ENCODE results near the gene AKR7A3. TPM values are rescaled to one million over a fixed set of nuclear protein-coding genes. Genes with fewer than 3 reads are reported as not detected.

AKR7A3 gene
- total RNA-seq, 4 donors from 2014 or later, result 0.84 to 4.1 (median 2.5) TPM

- no peak for TF ChIP-seq EP300 (IDR thresholded peaks at IDR 0.05)
- Histone ChIP-seq H3K4me3 (no peak overlapping the region), H3K9me3 (no peaks in the 10 kb centered on the region), H3K36me3 (peaks cover 0 to 95% (median 7%) of the 10 kb centered on the region in 3 donors), H3K27me3 (no peaks in the 10 kb centered on the region), H3K4me1 (no peaks in the 10 kb centered on the region), H3K27ac (no peak overlapping the region)
- WGBS, 2 donors, result 76 to 93% methylated on average over 4 to 18 of the region's 18 CpGs
- DNase-seq (ENCODE audit: low spot score in 2 of 2), result no peak
Measured at GRCh38 chr1:19328486-19328885, 39.9 kb upstream of the AKR7A3 start.

DNA sequence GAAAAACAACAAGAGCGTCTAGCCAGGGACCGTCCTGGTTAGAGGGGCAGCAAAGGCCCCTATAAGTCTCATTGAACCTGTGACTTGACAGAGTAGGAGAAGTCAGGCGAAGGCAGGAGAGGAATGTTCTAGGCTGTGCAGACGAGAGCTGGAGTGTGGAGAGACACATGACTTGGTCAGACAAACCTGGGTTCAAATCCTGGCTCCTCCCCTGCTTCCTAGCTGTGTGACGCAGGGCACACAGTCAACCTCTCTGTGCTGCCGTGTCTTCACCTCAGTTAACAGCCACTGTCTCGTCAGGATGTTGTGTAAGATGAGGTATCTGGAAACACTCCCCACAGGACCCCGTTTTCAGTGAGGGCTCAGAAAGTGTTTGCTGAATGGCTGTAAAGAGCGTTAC is 39.2 kb upstream of the AKR7A3 start:
- no peaks in the 10 kb centered on the region for H3K27me3 ChIP-seq
- no peak overlapping the region for H3K27ac ChIP-seq
- TF ChIP-seq EP300 (IDR thresholded peaks at IDR 0.05), result no peak
- TF ChIP-seq CTCF (IDR thresholded peaks at IDR 0.05), result no peak
- no peak for TF ChIP-seq POLR2A (IDR thresholded peaks at IDR 0.05)
- H3K9me3 ChIP-seq, result no peaks in the 10 kb centered on the region
- DNase-seq (ENCODE audit: low spot score in 2 of 2), result no peak
- no peaks in the 10 kb centered on the region for H3K4me1 ChIP-seq
- peaks cover 0 to 100% (median 7%) of the 10 kb centered on the region in 3 donors for H3K36me3 ChIP-seq
- 88 to 90% methylated on average over 9 of the region's 9 CpGs for WGBS, 2 donors
- H3K4me3 ChIP-seq, result no peak overlapping the region

- no peak overlapping the region for H3K4me3 ChIP-seq
- DNase-seq (ENCODE audit: low spot score in 2 of 2), result no peak
- H3K4me1 ChIP-seq, result no peaks in the 10 kb centered on the region
- TF ChIP-seq EP300 (IDR thresholded peaks at IDR 0.05) (no peak), CTCF (IDR thresholded peaks at IDR 0.05) (no peak), POLR2A (IDR thresholded peaks at IDR 0.05) (no peak)
- WGBS, 2 donors, result 84 to 86% methylated on average over 14 to 16 of the region's 16 CpGs
- no peaks in the 10 kb centered on the region for H3K9me3 ChIP-seq
- H3K27me3 ChIP-seq, result no peaks in the 10 kb centered on the region
- peaks cover 0 to 100% (median 7%) of the 10 kb centered on the region in 3 donors for H3K36me3 ChIP-seq
- no peak overlapping the region for H3K27ac ChIP-seq
Measured at GRCh38 chr1:19327301-19327700, 38.7 kb upstream of the AKR7A3 start.

- Histone ChIP-seq H3K4me3 (no peak overlapping the region), H3K27ac (no peak overlapping the region), H3K4me1 (no peaks in the 10 kb centered on the region), H3K36me3 (peaks cover 0 to 100% (median 7%) of the 10 kb centered on the region in 3 donors), H3K27me3 (no peaks in the 10 kb centered on the region), H3K9me3 (no peaks in the 10 kb centered on the region)
- TF ChIP-seq EP300 (IDR thresholded peaks at IDR 0.05), result no peak
- TF ChIP-seq CTCF (IDR thresholded peaks at IDR 0.05), result no peak
- no peak for TF ChIP-seq POLR2A (IDR thresholded peaks at IDR 0.05)
- DNase-seq (ENCODE audit: low spot score in 2 of 2), result no peak
- WGBS, 2 donors, result 59 to 92% methylated on average over 6 of the region's 6 CpGs
Measured at GRCh38 chr1:19326748-19327065, 38.1 kb upstream of the AKR7A3 start.

GRCh38 chr1:19325958-19326747 is 37.6 kb upstream of the AKR7A3 start:
- Histone ChIP-seq H3K9me3 (no peaks in the 10 kb centered on the region), H3K4me3 (no peak overlapping the region), H3K27me3 (no peaks in the 10 kb centered on the region), H3K4me1 (no peaks in the 10 kb centered on the region), H3K27ac (no peak overlapping the region), H3K36me3 (peaks cover 0 to 95% (median 7%) of the 10 kb centered on the region in 3 donors)
- DNase-seq (ENCODE audit: low spot score in 2 of 2), result no peak
- TF ChIP-seq POLR2A (IDR thresholded peaks at IDR 0.05), result no peak
- WGBS, 2 donors, result 77 to 86% methylated on average over 18 to 31 of the region's 32 CpGs

DNA sequence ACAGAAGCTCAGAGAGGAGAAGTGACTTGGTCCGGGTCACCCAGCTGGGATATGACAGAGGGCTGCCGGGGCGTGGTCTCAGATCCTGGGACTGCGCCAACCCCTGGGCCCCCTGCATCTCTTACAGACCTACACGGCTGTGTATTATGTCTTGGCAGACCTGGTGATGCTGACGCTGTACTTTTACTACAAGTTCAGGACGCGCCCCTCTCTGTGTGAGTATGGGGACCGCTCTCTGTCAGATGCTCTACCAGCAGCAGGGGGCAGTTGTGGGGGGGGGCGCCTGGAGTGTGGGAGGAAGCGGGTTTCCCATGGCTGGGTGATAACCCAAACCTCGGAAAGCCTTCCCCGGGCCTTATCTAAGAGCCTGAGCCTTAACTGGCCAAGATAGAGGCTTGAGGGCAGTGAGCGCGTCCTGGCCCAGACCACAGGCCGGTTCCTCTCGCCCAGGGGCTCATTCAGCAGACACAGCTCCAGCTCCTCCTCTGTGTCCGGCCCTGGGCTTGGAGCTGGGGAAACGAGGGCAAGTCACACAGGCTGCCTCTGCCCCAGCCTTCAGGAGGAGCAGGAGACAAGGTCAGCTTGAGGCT is 36.9 kb upstream of the AKR7A3 start:
- TF ChIP-seq EP300 (IDR thresholded peaks at IDR 0.05), result no peak
- TF ChIP-seq CTCF (IDR thresholded peaks at IDR 0.05), result no peak
- TF ChIP-seq POLR2A (IDR thresholded peaks at IDR 0.05), result no peak
- Histone ChIP-seq H3K27ac (no peak overlapping the region), H3K9me3 (no peaks in the 10 kb centered on the region), H3K36me3 (peaks cover 0 to 92% (median 7%) of the 10 kb centered on the region in 3 donors), H3K4me3 (no peak overlapping the region), H3K27me3 (no peaks in the 10 kb centered on the region), H3K4me1 (no peaks in the 10 kb centered on the region)
- WGBS, 2 donors, result 80 to 89% methylated on average over 18 to 19 of the region's 19 CpGs
- DNase-seq (ENCODE audit: low spot score in 2 of 2), result no peak

All from tibial nerve (tissue), 4 donors.